Muscle layer of duodenum (tissue), 2 donors: Measurements from ENCODE around the gene PLA2G3.

Experiments used
- H3K27ac ChIP-seq: one replicate; pipeline ENCODE4 v1.7.0; 2013; ENCODE audit warnings: mild to moderate bottlenecking, low read length
- H3K27me3 ChIP-seq: one replicate; pipeline ENCODE4 v1.7.0; 2013; ENCODE audit warnings: low read depth, mild to moderate bottlenecking, control low read depth, low read length
- H3K36me3 ChIP-seq, 2 donors: one replicate each; pipeline ENCODE4 v1.7.0; 2013; ENCODE audit warnings: low read length in 2 of 2, control low read depth in 1 of 2, mild to moderate bottlenecking in 1 of 2; ENCODE audit not compliant: insufficient read depth in 2 of 2, control insufficient read depth in 1 of 2
- H3K4me1 ChIP-seq, 2 donors: one replicate each; pipeline ENCODE4 v1.7.0; 2013; ENCODE audit warnings: low read length in 2 of 2, mild to moderate bottlenecking in 2 of 2, control low read depth in 1 of 2, moderate library complexity in 1 of 2; ENCODE audit not compliant: insufficient read depth in 2 of 2, control insufficient read depth in 1 of 2
- H3K4me3 ChIP-seq, 2 donors: one replicate each; pipeline ENCODE4 v1.7.0; 2013; ENCODE audit warnings: low read length in 2 of 2, low read depth in 1 of 2, mild to moderate bottlenecking in 1 of 2
- H3K9me3 ChIP-seq, 2 donors: one replicate each; pipeline ENCODE4 v1.7.0; 2013; ENCODE audit warnings: low read length in 2 of 2, control low read depth in 1 of 2, mild to moderate bottlenecking in 1 of 2; ENCODE audit not compliant: control insufficient read depth in 1 of 2
- donor health status: healthy.

The PLA2G3 gene

DNA sequence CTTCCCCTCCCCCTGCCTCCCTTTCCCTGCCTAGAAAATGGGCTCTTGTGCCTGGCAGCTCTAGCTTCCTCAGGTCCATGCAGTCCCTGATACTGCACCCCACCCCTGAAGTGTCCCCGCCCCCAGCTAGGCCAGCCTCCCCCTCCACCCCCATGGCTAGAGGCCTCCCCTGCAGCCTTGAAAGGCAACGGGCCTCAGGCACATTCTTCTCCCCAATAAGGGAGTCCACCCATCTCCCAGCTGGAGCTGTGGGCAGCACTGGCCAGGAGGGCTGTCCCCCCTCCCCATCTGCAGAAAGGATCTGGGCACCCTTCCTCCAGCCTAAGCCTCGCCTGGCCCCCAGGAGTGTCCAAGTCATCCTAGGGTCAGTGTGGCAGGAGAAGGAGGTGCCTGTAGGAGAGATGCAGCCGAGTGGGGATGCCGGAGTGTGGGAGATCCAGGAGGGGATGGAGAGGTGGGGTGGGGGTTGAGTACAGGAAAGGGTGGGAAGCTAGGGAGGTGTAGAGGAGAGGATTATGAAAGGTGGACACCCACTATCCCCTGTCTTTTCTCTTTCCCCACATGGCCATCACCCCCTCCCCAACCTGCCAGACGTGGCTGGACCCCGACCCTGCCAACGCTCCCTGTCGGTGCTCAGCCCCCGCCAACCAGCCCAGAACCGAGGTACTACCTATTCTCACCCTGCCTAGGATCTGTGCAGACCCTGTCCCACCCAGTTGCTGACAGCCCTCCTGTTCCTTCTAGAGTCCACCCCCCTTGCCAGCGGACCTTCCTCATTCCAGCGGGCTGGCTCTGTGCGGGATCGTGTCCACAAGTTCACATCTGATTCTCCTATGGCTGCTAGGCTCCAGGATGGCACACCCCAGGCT lies 49.9 kb downstream of the PLA2G3 start:
- Histone ChIP-seq H3K4me1 (peaks cover 12 to 69% of the 10 kb centered on the region in 2 donors), H3K27me3 (no peaks in the 10 kb centered on the region), H3K36me3 (peaks cover 47 to 59% of the 10 kb centered on the region in 2 donors), H3K27ac (peak overlapping the region; percentile 51), H3K9me3 (no peaks in the 10 kb centered on the region), H3K4me3 (peak overlapping the region; percentile 21 to 77)

- H3K27ac ChIP-seq: peak overlapping the region; percentile 51
- peaks cover 40 to 56% of the 10 kb centered on the region in 2 donors for H3K36me3 ChIP-seq
- no peaks in the 10 kb centered on the region for H3K27me3 ChIP-seq
- H3K4me1 ChIP-seq: peaks cover 14 to 61% of the 10 kb centered on the region in 2 donors
- no peaks in the 10 kb centered on the region for H3K9me3 ChIP-seq
- H3K4me3 ChIP-seq: peak overlapping the region in 1 of 2 donors; percentile 77
Observed at GRCh38 chr22:31089160-31090100, 50.9 kb downstream of the PLA2G3 start.

GRCh38 chr22:31088233-31088986 lies 51.9 kb downstream of the PLA2G3 start:
- Histone ChIP-seq H3K4me1 (peaks cover 14 to 60% of the 10 kb centered on the region in 2 donors), H3K36me3 (peaks cover 44 to 47% of the 10 kb centered on the region in 2 donors), H3K9me3 (no peaks in the 10 kb centered on the region), H3K4me3 (peak overlapping the region in 1 of 2 donors; percentile 77), H3K27ac (no peak overlapping the region), H3K27me3 (no peaks in the 10 kb centered on the region)

- peak overlapping the region in 1 of 2 donors; percentile 77 for H3K4me3 ChIP-seq
- no peaks in the 10 kb centered on the region for H3K9me3 ChIP-seq
- H3K36me3 ChIP-seq: peaks cover 42% of the 10 kb centered on the region in 2 donors
- peaks cover 18 to 60% of the 10 kb centered on the region in 2 donors for H3K4me1 ChIP-seq
- H3K27ac ChIP-seq: peak overlapping the region; percentile 88
- H3K27me3 ChIP-seq: no peaks in the 10 kb centered on the region
Observed at GRCh38 chr22:31087744-31088215, 52.5 kb downstream of the PLA2G3 start.

DNA sequence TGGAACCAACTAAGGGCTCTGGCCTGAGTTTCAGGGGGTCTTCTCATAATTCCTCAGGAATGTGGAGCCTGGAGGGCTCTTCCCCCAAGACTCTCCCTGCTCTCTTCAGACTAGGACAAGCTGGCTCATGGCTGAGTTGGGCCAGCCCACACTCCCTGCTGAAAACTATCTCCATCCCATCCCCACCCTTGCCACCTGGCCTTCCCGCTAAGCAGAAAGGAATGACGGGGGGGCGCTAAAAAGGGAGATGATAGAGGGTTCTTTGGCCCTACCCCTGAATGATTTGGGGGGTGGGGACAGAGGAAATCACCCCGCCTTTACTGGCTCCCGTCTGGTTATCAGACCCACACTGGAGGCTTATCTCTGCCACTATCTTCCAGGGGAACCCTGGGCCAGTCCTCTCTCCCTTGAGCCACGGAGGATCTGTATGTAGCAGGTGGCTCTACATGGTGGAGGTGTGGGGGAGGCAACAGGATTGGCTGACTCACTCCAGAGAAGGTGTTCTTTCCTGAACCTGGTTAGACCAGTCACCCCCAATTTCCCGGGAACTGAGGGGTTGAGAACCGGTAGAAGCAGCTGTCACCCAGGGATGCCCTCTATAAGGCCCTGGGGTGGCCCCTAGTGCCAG lies 53.5 kb downstream of the PLA2G3 start:
- H3K36me3 ChIP-seq: peaks cover 33 to 34% of the 10 kb centered on the region in 2 donors
- peak overlapping the region; percentile 88 for H3K27ac ChIP-seq
- no peaks in the 10 kb centered on the region for H3K27me3 ChIP-seq
- peaks cover 24 to 65% of the 10 kb centered on the region in 2 donors for H3K4me1 ChIP-seq
- no peaks in the 10 kb centered on the region for H3K9me3 ChIP-seq
- peak overlapping the region in 1 of 2 donors; percentile 77 for H3K4me3 ChIP-seq

DNA sequence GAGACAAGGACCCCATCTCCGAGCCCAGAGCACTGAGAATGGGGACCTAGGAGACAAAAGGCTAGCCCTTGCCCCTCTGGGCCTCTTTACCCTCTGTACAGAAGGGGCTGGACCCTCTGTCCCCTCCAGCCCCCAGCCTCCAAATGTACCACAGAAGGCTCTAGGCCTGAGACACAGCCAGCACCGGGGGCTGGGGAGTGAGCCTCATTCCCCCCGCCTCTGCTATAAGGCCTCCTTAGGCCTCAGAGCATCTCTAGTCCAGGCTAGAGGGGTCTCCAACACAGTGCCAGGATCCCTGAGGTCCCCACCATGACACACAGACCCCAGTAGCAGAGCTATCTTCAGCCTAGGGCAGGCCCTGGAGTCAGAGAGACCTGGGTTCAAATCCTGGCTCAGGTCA lies 54.4 kb downstream of the PLA2G3 start:
- H3K27ac ChIP-seq: peak overlapping the region; percentile 88
- H3K4me3 ChIP-seq: peak overlapping the region; percentile 76 to 98
- H3K4me1 ChIP-seq: peaks cover 24 to 65% of the 10 kb centered on the region in 2 donors
- no peaks in the 10 kb centered on the region for H3K9me3 ChIP-seq
- H3K27me3 ChIP-seq: no peaks in the 10 kb centered on the region
- peaks cover 25 to 28% of the 10 kb centered on the region in 2 donors for H3K36me3 ChIP-seq

GRCh38 chr22:31085493-31085824 lies 54.8 kb downstream of the PLA2G3 start:
- Histone ChIP-seq H3K4me1 (peaks cover 24 to 69% of the 10 kb centered on the region in 2 donors), H3K4me3 (peak overlapping the region; percentile 76 to 98), H3K27ac (peak overlapping the region; percentile 88), H3K9me3 (no peaks in the 10 kb centered on the region), H3K27me3 (no peaks in the 10 kb centered on the region), H3K36me3 (peaks cover 24 to 28% of the 10 kb centered on the region in 2 donors)

DNA sequence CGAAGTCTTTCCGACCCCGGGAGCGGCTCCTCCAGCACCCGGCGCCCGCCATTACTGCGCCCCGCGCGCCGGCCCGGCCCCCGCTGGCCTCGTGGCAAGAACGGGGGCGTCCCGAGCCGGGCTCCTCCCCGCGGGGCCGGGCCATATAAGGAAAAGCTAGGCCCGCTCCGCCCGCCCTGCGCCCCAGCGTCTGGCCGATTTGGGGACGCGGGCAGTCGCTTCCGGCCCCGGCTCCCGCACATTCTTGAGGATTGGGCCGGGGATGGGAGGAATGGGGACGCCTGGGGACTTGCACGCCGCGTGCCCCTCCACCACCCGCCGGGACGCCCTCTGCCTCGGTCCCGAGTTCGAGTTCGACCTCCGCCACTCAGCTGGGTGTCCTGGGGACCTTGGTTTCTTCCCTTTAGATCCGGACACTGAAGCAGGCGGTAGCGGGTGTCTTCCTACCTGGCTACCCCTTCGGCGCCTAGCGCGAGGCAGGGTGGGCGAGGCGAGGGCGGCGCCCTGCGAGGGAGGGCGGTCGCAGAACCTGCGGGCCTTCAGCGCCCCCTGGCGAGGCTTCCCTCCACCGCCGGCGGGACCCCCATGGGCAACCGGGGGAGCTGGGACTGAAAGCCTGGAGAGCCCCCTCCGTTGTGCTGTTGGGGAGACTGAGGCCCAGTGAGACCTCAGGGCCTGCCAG lies 55.4 kb downstream of the PLA2G3 start:
- H3K9me3 ChIP-seq: no peaks in the 10 kb centered on the region
- H3K27me3 ChIP-seq: no peaks in the 10 kb centered on the region
- H3K4me1 ChIP-seq: peaks cover 29 to 73% of the 10 kb centered on the region in 2 donors
- H3K27ac ChIP-seq: peak overlapping the region; percentile 97
- H3K4me3 ChIP-seq: peak overlapping the region; percentile 76 to 98
- peaks cover 24 to 28% of the 10 kb centered on the region in 2 donors for H3K36me3 ChIP-seq
